K562 (cell line): ENCODE measurements around the gene TNFAIP1. TPM values are rescaled to one million over a fixed set of nuclear protein-coding genes. Genes with fewer than 3 reads are reported as not detected.

Experiments used
- ATAC-seq: fragments of 200-7000 bp; cut with Tn5 transposase; 3 replicates; pipeline ENCODE4 v1.9.1; 2020; ENCODE audit warnings: moderate library complexity
- BruUV-seq: library from RNA; stranded (reverse); fragments of 400-500 nt; replicated peaks from 2 replicates; lab custom pipeline; 2021; lab: Mats Ljungman, UMichigan
- CTCF ChIA-PET: fragments of 300-600 bp; formaldehyde crosslinking; extraction: SDS; loops from one replicate; lab custom pipeline; 2021; ENCODE audit warnings: low intra/inter-chr PET ratio; lab: Yijun Ruan, JAX
- POLR2A ChIA-PET: fragments of 300-600, 350-650 bp; sonication (Branson Sonifier 250); formaldehyde crosslinking; extraction: SDS; loops from one replicate; lab custom pipeline; 2021; ENCODE audit warnings: antibody characterized with exemption, inconsistent platforms; lab: Yijun Ruan, JAX
- DNase-seq, 4 experiments: peaks; one replicate each; pipeline versions ENCODE4 v3.0.0 to v3.0.0-alpha.2; 2011 to 2018; ENCODE audit warnings: low spot score in 3 of 4, mixed read lengths in 3 of 4; ENCODE audit errors: extremely low read depth in 1 of 4
- FAIRE-seq: peaks from 2 replicates; lab custom pipeline; 2011; peaks lifted over from hg19 to GRCh38; lab: Jason Lieb, UNC
- H2AFZ ChIP-seq: 2 replicates; pipeline ENCODE4 v1.6.0; 2011; ENCODE audit warnings: low read depth, low read length, control low read depth, inconsistent platforms
- H3K27ac ChIP-seq: fragments of 200-600 bp; 3 replicates; pipeline ENCODE4 v1.8.0; 2011; ENCODE audit warnings: low read depth, mild to moderate bottlenecking, control low read depth, inconsistent platforms, low read length, moderate library complexity, mixed read lengths; ENCODE audit errors: extremely low read depth
- H3K27me3 ChIP-seq, 2 experiments: fragments of 300-600 bp in 1 of 2; 2 replicates in 1 of 2; 3 replicates in 1 of 2; pipeline versions ENCODE4 v1.6.0 to v1.8.0; 2011; ENCODE audit warnings: inconsistent platforms in 2 of 2, low read length in 2 of 2, mild to moderate bottlenecking in 1 of 2, mixed read lengths in 1 of 2, moderate library complexity in 1 of 2; ENCODE audit not compliant: control insufficient read depth in 2 of 2, insufficient read depth in 2 of 2
- H3K36me3 ChIP-seq: fragments of 300-600 bp; 3 replicates; pipeline ENCODE4 v1.8.0; 2011; ENCODE audit warnings: mild to moderate bottlenecking, low read length, inconsistent platforms; ENCODE audit not compliant: control insufficient read depth, insufficient read depth
- H3K4me1 ChIP-seq, 2 experiments: fragments of 200-600 bp in 1 of 2; replicated peaks in 1 of 2; 2 replicates in 1 of 2; 3 replicates in 1 of 2; pipeline versions ENCODE4 v1.5.1 to v1.8.0; 2011; ENCODE audit warnings: inconsistent platforms in 2 of 2, low read length in 2 of 2, mild to moderate bottlenecking in 1 of 2, mixed read lengths in 1 of 2, moderate library complexity in 1 of 2; ENCODE audit not compliant: control insufficient read depth in 2 of 2, insufficient read depth in 2 of 2
- H3K4me2 ChIP-seq: 2 replicates; pipeline ENCODE4 v1.6.1; 2011; ENCODE audit warnings: low read length, control low read depth, inconsistent platforms, mixed read lengths; ENCODE audit not compliant: insufficient read depth
- H3K4me3 ChIP-seq: fragments of 200-600 bp; sonication (generic), shearing (Covaris generic); 2 replicates; pipeline ENCODE4 v1.5.1; 2016; ENCODE audit warnings: control low read depth, inconsistent platforms
- H3K79me2 ChIP-seq: fragments of 200-600 bp; 3 replicates; pipeline ENCODE4 v1.8.0; 2011; ENCODE audit warnings: low read length, inconsistent platforms; ENCODE audit not compliant: control insufficient read depth, insufficient read depth
- H3K9ac ChIP-seq, 2 experiments: 2 replicates each; pipeline versions ENCODE4 v1.6.0 to v1.6.1; 2011; ENCODE audit warnings: low read depth in 2 of 2, low read length in 2 of 2, control low read depth in 1 of 2, inconsistent platforms in 1 of 2, mild to moderate bottlenecking in 1 of 2, mixed read lengths in 1 of 2; ENCODE audit not compliant: insufficient read depth in 1 of 2
- H3K9me1 ChIP-seq: one replicate; pipeline ENCODE4 v1.6.0; 2011; ENCODE audit warnings: inconsistent platforms, mild to moderate bottlenecking, low read length, moderate library complexity; ENCODE audit not compliant: control insufficient read depth, insufficient read depth
- H3K9me3 ChIP-seq: replicated peaks from 2 replicates; pipeline ENCODE4 v1.5.1; 2011; ENCODE audit warnings: low read depth, low read length, inconsistent platforms; ENCODE audit not compliant: control insufficient read depth, insufficient read depth
- H4K20me1 ChIP-seq: replicated peaks from 2 replicates; pipeline ENCODE4 v1.6.1; 2011; ENCODE audit warnings: low read length, inconsistent platforms, mixed read lengths; ENCODE audit not compliant: control insufficient read depth, insufficient read depth
- ARID2 ChIP-seq: fragments of 450-650 bp; IDR thresholded peaks from 2 replicates; pipeline ENCODE4 v1.6.1; 2017; ENCODE audit warnings: antibody characterized with exemption, mild to moderate bottlenecking
- ARNT ChIP-seq, 2 experiments: fragments of 450-650 bp; IDR thresholded peaks; 2 replicates each; pipeline ENCODE4 v1.6.1; 2016; ENCODE audit warnings: mild to moderate bottlenecking in 1 of 2
- BRF1 ChIP-seq: IDR thresholded peaks from 3 replicates; pipeline ENCODE4 v1.6.1; 2011; ENCODE audit warnings: borderline replicate concordance, mild to moderate bottlenecking; ENCODE audit not compliant: insufficient read length; ENCODE audit errors: extremely low read depth
- KDM5B ChIP-seq: fragments of 200-600 bp; sonication (generic); IDR thresholded peaks from 2 replicates; pipeline ENCODE4 v1.6.1; 2012; ENCODE audit warnings: low read depth, mild to moderate bottlenecking, moderate library complexity, low read length, control low read depth, inconsistent platforms; ENCODE audit not compliant: insufficient replicate concordance
- MEIS2 ChIP-seq: fragments of 450-650 bp; IDR thresholded peaks from 2 replicates; pipeline ENCODE4 v1.6.1; 2014; ENCODE audit warnings: mild to moderate bottlenecking; ENCODE audit not compliant: partially characterized antibody
- MIER1 ChIP-seq: fragments of 450-650 bp; IDR thresholded peaks from 2 replicates; pipeline ENCODE4 v1.6.1; 2016; ENCODE audit warnings: antibody characterized with exemption, mild to moderate bottlenecking, low read depth
- MYC ChIP-seq, 2 experiments: fragments of 250-450 bp in 1 of 2; sonication (Bioruptor Pico) in 1 of 2; IDR thresholded peaks; 2 replicates each; pipeline versions ENCODE4 v1.5.1 to v1.6.1; 2012 to 2021; ENCODE audit warnings: low read depth in 2 of 2, borderline replicate concordance in 1 of 2, improper control_type of control experiment in 1 of 2, low read length in 1 of 2, mild to moderate bottlenecking in 1 of 2, moderate library complexity in 1 of 2
- NR3C1 ChIP-seq: sonication (generic); formaldehyde crosslinking; IDR thresholded peaks from 2 replicates; pipeline ENCODE4 v1.8.1; 2022; ENCODE audit warnings: missing genetic modification reagents
- ZBTB7A ChIP-seq: IDR thresholded peaks from 2 replicates; pipeline ENCODE4 v1.6.1; 2011; ENCODE audit warnings: low read depth, mild to moderate bottlenecking, low read length, moderate library complexity, borderline replicate concordance; ENCODE audit not compliant: control insufficient read depth
- WGBS: fragments of 100-300 bp; shearing (Covaris generic); methylation state at CpG from one replicate; pipeline ENCODE4 v1.1.6; 2016; ENCODE audit warnings: low coverage, mixed read lengths; ENCODE audit not compliant: insufficient coverage; ENCODE audit errors: missing lambda C conversion rate; 5-methylcytosine and 5-hydroxymethylcytosine counted together
- in situ Hi-C: fragments of 300-500 bp; cut with MboI; formaldehyde crosslinking; loops from 4 replicates; pipeline ENCODE4 v1.15.0; 2018; ENCODE audit warnings: inconsistent platforms, mixed read lengths
- intact Hi-C: fragments of 100-400 bp; cut with micrococcal nuclease; formaldehyde crosslinking; loops from 2 replicates; pipeline ENCODE4 v1.14.2; 2022
- polyA plus RNA-seq, 8 experiments: library from polyadenylated mRNA; depleted of rRNA in 4 of 8; stranded (reverse) in 5 of 8; unstranded in 3 of 8; fragments of >200 nt; fragmentation: Nextera tagmentation in 2 of 8; fragmentation: Illumina TruSeq in 1 of 8; extraction: Ambion mirVana in 2 of 8; extraction: Trizol in 1 of 8; gene quantifications; 2 replicates each; pipeline versions ENCODE4 v1.2.1 to v1.2.3, GENCODE V29; 2011 to 2014; ENCODE audit warnings: inconsistent platforms in 1 of 8, missing spikeins in 1 of 8
- total RNA-seq, 7 experiments: library from RNA; depleted of rRNA in 6 of 7; stranded (reverse); fragments of >200 nt in 6 of 7; fragmentation: Illumina TruSeq in 2 of 7; extraction: Trizol in 2 of 7; gene quantifications; 2 replicates each; pipeline versions ENCODE4 v1.2.1 to v1.2.3, GENCODE V29; 2011 to 2021; ENCODE audit warnings: low replicate concordance in 1 of 7
- TF ChIP-seq, protein P1 (sequence below): sonication (generic); formaldehyde crosslinking; IDR thresholded peaks from 2 replicates; pipeline ENCODE4 v1.4.0; 2020; ENCODE audit warnings: mild to moderate bottlenecking, missing genetic modification reagents
- TF ChIP-seq, protein P2 (sequence below), 3 experiments: fragments of 200-800 bp in 1 of 3; sonication (Bioruptor generic) in 1 of 3; sonication (generic) in 1 of 3; formaldehyde crosslinking in 1 of 3; IDR thresholded peaks; 2 replicates each; pipeline versions ENCODE4 v1.6.1 to v1.8.0; 2016 to 2022; ENCODE audit warnings: mild to moderate bottlenecking in 2 of 3, missing compliant biosample characterization in 2 of 3, missing genetic modification characterization in 2 of 3, missing genetic modification reagents in 1 of 3
- TF ChIP-seq, protein P3 (sequence below): fragments of 450-650 bp; IDR thresholded peaks from 2 replicates; pipeline ENCODE4 v1.6.1; 2016
- TF ChIP-seq, protein P4 (sequence below): sonication (generic); formaldehyde crosslinking; IDR thresholded peaks from 2 replicates; pipeline ENCODE4 v1.8.1; 2023; ENCODE audit warnings: mild to moderate bottlenecking, missing genetic modification reagents

TNFAIP1 gene
- total and polyA plus RNA-seq, 9 of the 15 experiments (the other 6 are each of a cell fraction or from before 2014, with no cell fraction given), result 2.1 to 20.1 (median 8.2) TPM

DNA sequence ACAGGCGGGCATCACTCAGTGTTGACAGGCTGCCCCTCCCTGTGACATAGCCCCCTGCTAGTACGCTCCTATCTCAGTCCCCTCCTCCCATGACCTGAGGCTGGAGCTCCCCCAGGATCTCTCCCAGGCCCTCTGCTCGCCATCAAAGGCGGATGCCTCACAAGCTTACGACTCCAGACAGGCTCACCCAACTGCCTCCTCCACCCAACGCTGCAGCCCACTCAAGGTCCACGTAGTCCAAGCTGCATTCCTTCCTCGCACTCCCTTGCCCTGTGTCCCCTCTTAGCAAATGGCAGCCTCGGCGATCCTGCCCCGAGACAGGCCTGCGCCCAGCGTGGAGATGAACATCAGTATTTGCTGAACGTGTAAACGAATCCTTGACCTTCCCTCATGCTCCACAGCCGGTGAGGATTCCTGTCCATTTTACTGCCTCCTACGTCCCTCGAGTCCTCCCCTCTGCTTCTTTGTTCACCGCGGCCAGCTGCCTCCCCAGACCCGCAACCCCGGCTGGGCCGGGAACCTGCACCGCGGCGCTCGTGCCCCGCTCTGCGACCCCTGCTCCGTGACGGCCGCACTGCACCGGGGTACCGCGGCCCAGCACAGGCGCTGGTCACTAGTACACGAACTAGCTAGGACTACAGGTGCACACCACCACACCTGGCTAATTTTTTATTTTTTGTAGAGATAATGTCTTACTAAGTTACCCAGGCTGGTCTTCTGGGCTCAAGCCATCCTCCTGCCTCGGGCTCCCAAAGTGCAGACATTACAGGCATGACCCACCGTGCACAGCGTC is 17.4 kb upstream of the TNFAIP1 start:
- ChIA-PET POLR2A (interaction anchor here (0.6 to 4.9 kb wide), 8 partner anchors 10 to 915 kb away, joined by 3 to 62 read pairs (median 6); partner anchors contain the start of genes IFT20 and TNFAIP1), CTCF (no interaction called here)
- peak overlapping the region; percentile 56 for H3K4me3 ChIP-seq
- 0 out of 2 replicates have a peak, but pooled peaks cover 12% of the 10 kb centered on the region for H4K20me1 ChIP-seq
- H3K27me3 ChIP-seq, result no peaks in the 10 kb centered on the region
- H2AFZ ChIP-seq, result peak overlapping the region; percentile 82
- WGBS, result 2% methylated on average over 40 of the region's 40 CpGs
- H3K4me2 ChIP-seq, result peak overlapping the region; percentile 93
- no peaks in the 10 kb centered on the region for H3K9me3 ChIP-seq
- peaks cover 31 to 43% of the 10 kb centered on the region in 2 experiments for H3K4me1 ChIP-seq
- no peak for FAIRE-seq
- H3K9ac ChIP-seq, result peak overlapping the region; percentile 78 to 99
- TSS peak; percentile 94 for BruUV-seq
- H3K36me3 ChIP-seq, result peaks cover 28% of the 10 kb centered on the region
- no peaks in the 10 kb centered on the region for H3K9me1 ChIP-seq
- H3K79me2 ChIP-seq, result peaks cover 64% of the 10 kb centered on the region
- intact Hi-C loops (loop anchor here (2.0 kb wide), 1 partner anchor 17 kb away; the partner anchor contains the start of genes IFT20 and TNFAIP1), in situ Hi-C loops (no loop called here)
- peak; percentile 38 for ATAC-seq
- peak overlapping the region; percentile 81 for H3K27ac ChIP-seq
- peak; percentile 47 to 61 (median 60) for DNase-seq
- TF ChIP-seq, protein P1, sequence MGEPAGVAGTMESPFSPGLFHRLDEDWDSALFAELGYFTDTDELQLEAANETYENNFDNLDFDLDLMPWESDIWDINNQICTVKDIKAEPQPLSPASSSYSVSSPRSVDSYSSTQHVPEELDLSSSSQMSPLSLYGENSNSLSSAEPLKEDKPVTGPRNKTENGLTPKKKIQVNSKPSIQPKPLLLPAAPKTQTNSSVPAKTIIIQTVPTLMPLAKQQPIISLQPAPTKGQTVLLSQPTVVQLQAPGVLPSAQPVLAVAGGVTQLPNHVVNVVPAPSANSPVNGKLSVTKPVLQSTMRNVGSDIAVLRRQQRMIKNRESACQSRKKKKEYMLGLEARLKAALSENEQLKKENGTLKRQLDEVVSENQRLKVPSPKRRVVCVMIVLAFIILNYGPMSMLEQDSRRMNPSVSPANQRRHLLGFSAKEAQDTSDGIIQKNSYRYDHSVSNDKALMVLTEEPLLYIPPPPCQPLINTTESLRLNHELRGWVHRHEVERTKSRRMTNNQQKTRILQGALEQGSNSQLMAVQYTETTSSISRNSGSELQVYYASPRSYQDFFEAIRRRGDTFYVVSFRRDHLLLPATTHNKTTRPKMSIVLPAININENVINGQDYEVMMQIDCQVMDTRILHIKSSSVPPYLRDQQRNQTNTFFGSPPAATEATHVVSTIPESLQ (CRISPR knock-in tag), result no peak
- no peak for TF ChIP-seq BRF1
- TF ChIP-seq, protein P2, sequence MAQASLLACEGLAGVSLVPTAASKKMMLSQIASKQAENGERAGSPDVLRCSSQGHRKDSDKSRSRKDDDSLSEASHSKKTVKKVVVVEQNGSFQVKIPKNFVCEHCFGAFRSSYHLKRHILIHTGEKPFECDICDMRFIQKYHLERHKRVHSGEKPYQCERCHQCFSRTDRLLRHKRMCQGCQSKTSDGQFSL (CRISPR knock-in tag; IDR thresholded peaks at IDR 0.05), result no peak
- TF ChIP-seq, protein P2 (tag; IDR thresholded peaks at IDR 0.05), result peak in 1 of 2 experiments; percentile 30; a peak in 1 of 4 replicates
- TF ChIP-seq KDM5B, result peak; percentile 32
- 0 out of 2 replicates have a peak, but pooled peaks have one; percentile 18 for TF ChIP-seq MIER1
- peak in 1 of 2 experiments; percentile 8; a peak in 2 of 4 replicates for TF ChIP-seq ARNT (IDR thresholded peaks at IDR 0.05)
- TF ChIP-seq, protein P3, sequence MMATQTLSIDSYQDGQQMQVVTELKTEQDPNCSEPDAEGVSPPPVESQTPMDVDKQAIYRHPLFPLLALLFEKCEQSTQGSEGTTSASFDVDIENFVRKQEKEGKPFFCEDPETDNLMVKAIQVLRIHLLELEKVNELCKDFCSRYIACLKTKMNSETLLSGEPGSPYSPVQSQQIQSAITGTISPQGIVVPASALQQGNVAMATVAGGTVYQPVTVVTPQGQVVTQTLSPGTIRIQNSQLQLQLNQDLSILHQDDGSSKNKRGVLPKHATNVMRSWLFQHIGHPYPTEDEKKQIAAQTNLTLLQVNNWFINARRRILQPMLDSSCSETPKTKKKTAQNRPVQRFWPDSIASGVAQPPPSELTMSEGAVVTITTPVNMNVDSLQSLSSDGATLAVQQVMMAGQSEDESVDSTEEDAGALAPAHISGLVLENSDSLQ, result peak; percentile 34; the same call in 1 of the 2 replicates
- TF ChIP-seq ZBTB7A, result peak; percentile 60; the same call in 1 of the 2 replicates
- no peak for TF ChIP-seq MYC (IDR thresholded peaks at IDR 0.05; ENCODE audit: low read depth, low read length)
- peak; percentile 58; the same call in 1 of the 2 replicates for TF ChIP-seq MYC (CRISPR knock-in tag; IDR thresholded peaks at IDR 0.05; ENCODE audit: borderline replicate concordance, low read depth)
- TF ChIP-seq, protein P4, sequence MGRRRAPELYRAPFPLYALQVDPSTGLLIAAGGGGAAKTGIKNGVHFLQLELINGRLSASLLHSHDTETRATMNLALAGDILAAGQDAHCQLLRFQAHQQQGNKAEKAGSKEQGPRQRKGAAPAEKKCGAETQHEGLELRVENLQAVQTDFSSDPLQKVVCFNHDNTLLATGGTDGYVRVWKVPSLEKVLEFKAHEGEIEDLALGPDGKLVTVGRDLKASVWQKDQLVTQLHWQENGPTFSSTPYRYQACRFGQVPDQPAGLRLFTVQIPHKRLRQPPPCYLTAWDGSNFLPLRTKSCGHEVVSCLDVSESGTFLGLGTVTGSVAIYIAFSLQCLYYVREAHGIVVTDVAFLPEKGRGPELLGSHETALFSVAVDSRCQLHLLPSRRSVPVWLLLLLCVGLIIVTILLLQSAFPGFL (CRISPR knock-in tag), result peak; percentile 91; the same call in 1 of the 2 replicates
- 0 out of 2 replicates have a peak, but pooled peaks have one; percentile 11 for TF ChIP-seq NR3C1 (CRISPR knock-in tag)
- peak; percentile 33; the same call in 1 of the 2 replicates for TF ChIP-seq ARID2
- TF ChIP-seq MEIS2, result peak; percentile 44
